Measurements from ENCODE around the gene FRZB.
"Not testable (repeated sequence)": the region's sequence is repeated elsewhere in the genome, so short reads cannot be mapped to it uniquely, and the experiment has no call there.

The FRZB gene

GRCh38 chr2:182866461-182867406 lies at the start of gene FRZB:
Gene FRZB (minus strand): TSS chr2:182866637. CDS start chr2:182866552, 85 bp downstream.
- no peak for DNase-seq

GRCh38 chr2:182915369-182916326 lies 49.2 kb upstream of the FRZB start:
- DNase-seq: no peak

DNA sequence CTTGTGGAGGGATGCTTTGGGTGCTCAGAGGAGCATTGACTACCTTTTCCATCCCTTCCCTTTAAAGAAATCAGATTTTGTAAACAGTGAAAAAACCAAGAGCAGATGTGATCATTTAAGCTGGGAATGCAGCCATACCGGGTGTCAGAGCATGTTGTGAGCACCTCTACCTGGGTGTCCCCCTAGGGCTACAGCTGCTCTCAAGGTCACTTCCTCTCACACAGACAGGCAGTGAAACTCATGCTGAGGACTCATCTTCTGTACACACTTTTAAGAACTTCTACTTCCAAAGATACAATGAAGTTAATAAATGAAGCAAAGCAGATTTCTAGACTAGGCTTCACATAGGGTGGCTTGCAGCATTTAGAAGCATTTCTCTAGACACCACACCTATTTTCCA lies 48.4 kb upstream of the FRZB start:
- DNase-seq: no peak

DNA sequence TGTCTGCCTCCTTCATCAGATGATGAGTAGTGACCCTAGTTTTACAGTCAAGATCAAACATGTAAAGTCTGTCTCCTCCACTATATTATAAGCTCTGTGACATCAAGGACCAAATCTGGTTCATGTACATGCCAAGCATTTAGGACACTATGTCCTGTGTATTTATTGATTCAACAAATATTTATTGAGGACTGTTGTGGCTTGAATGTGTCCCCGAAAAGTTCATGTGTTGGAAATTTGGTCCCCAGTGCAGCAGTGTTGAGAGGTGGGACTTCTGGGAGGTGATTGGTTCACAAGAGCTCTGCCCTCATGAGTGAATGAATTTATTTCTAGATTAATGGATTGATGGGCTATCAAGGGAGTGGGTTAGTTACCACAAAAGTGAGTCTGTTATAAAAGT lies 46.6 kb upstream of the FRZB start:
- no peak for DNase-seq

GRCh38 chr2:182912518-182912915 lies 46.1 kb upstream of the FRZB start:
- no peak for DNase-seq

DNA sequence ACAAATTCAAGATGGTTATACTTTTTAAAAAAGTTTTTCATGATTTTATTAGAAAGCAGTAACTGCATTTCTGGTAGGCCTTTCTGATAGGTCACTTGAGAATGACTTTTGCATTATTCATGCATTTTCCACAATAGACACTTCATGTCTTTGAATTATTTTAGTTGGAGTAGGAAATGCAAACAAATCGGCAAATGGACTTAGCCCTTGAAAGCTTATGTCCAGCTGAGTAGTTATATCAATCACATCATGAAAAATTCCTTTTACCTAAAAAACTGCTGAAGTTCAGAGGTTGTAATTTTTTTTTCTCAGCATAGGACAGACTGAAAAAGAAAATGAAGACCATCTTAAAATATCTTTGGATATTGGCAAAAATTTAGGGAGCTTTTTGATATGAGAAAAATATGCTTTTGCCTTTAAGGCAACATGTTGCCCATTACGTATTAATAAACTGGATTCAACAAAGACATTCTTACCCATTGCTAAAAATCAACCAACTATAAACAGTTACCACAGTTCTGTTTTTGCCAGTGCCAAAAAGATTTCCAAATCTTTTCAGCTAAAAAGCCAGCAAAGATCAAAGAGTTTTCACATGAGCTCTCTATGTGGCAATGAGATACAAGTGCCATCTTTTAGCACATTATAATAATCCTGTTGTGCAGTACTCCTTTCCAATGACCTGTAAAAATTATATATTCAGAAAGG lies 45.5 kb upstream of the FRZB start:
- no peak for DNase-seq

DNA sequence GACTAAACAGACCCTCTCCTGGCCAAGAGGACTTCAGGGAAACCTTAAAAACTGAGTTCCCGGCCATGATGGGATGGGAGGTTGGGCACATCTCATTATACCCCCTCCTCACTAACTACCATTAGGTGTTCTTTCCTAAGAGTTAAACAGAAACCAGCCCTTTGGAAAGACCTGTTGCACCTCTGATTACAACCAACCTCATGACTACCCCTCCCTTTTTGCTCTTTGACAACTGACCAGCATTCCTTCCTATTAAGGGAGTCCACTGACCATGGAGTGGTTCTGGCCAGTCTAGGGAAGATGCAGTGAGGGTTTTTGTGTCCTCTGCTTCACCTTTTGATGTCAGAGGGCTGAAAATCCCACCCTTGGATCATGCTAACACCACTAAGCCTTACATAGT lies 44.5 kb upstream of the FRZB start:
- DNase-seq: no peak

GRCh38 chr2:182907081-182907830 lies 40.8 kb upstream of the FRZB start:
- no peak for DNase-seq

- DNase-seq: no peak
These were observed 40.0 kb upstream of the FRZB start for GRCh38 chr2:182906454-182906853.

DNA sequence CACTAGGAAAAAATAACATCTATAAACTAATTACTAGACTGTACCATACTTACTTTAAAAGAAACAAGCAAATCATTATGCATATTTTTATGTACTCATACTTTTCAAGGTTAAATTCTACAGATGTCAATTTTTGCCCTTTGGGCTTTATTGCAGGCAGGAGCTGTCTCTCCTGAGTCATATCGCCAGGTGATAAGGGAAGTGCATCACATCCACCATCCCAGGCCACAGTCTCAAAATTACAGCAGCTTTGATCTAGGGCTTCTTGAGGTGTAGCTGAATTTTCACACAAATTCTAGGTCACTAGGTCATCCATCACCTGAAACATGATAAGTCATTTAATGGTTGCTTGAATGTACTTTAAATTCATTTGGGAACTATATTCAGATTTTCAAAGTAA lies 38.4 kb upstream of the FRZB start:
- DNase-seq: no peak

DNA sequence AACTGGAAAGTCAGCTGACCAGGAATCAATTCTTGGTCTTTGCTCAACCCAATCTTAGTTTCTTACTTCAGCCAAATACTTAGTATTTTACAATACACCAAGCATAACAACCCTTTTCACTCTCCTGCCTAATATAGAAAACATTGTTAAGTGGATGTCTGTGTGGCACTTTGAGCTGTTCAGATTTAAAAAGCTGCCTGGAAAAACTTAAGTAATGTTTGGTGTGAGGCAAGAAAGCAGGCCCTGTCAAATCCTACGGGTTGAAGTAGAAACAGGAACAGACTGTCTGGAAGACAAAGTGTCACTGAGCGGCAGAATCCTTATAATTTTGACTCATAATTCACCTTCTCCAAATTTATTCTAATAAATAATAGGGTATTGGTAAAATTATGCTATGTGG lies 37.1 kb upstream of the FRZB start:
- DNase-seq: no peak

- no peak for DNase-seq
These were observed 35.3 kb upstream of the FRZB start for GRCh38 chr2:182901748-182902147.

GRCh38 chr2:182898718-182899117 lies 32.3 kb upstream of the FRZB start:
- no peak for DNase-seq

- no peak for DNase-seq
These were observed 30.7 kb upstream of the FRZB start for GRCh38 chr2:182897137-182897536.

DNA sequence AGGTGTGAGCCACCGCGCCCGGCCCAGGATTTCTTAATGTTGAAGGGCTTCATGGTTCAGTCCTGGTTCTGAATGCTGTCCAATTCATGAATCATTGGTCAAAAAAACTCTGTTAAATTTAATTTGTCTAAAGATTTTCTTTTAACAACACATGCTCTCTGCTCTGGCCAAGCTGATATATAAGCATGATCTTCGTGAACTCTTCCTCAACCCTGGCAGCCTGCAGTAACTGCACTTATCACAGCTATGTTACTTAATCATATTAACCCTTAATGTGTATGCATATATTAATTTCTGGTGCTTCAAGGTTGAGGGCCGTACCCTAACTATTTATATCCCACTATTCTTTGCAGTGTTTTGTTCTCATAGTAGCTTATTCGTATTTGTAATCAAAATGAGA lies 29.4 kb upstream of the FRZB start:
- DNase-seq: no peak

GRCh38 chr2:182895169-182895568 lies 28.7 kb upstream of the FRZB start:
- no peak for DNase-seq

DNA sequence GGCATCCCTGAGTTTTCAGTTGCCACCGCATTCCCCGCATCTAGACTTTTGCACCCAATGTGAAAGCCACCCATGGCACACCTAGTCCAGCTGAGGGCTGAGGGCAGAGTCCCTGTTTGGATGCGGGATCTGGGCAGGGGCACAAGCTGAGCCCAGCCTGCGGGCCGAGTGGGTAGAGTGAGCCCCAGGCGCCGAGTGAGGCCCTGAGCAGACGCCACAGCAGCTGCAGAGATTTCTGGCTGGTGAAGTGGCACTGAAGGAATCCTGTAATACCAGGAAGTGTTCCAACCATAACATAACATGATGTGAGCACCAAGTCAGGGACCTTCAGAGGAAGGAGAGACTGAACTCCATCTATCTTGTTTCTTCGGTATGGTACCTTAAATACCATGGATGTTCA lies 27.7 kb upstream of the FRZB start:
- DNase-seq: no peak

- no peak for DNase-seq
These were observed 27.2 kb upstream of the FRZB start for GRCh38 chr2:182893666-182894065.

DNA sequence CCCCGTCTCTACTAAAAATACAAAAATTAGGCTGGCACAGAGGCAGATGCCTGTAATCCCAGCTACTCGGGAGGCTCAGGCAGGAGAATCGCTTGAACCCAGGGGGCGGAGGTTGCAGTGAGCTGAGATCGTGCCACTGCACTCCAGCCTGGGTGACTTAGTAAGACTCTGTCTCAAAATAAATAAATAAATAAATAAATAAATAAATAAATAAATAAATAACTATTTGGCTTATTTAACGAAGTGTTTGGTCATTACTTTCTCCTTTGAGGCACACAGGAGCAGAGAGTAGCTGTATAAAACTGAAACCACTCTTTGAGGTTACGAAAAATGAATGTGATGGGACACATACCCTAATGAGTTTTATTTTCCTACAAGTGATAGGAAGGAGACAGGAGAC lies 26.6 kb upstream of the FRZB start:
- not testable (repeated sequence) for DNase-seq

- DNase-seq: no peak
These were observed 25.2 kb upstream of the FRZB start for GRCh38 chr2:182891611-182892010.

DNA sequence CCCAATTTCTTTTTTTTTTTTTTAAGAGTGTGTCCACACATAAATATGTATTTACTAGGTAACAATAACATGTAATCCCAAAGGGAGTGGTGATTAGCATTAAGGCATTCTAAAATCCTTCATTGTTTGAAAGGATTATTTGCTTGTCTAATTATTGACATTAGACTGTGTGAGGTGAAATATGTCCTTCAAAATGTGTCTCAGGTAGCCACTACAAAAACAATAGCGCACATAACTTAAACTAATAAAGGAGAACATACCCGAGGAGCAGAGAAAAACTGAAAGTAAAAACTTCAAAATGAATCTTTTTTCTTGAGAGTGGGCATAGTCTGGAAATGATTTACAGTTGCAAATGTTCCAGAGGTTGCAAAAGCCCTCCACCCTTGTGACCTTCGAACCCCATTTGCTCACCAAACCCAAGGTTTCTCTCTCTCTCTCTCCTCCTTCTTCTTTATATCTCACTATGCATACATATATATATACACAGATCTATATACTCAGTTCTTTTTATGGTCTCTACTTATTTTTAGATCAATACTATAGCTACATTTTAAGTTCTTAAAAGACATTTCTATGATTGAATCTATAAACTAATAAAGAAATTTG lies 24.4 kb upstream of the FRZB start:
- DNase-seq: no peak

GRCh38 chr2:182890305-182890704 lies 23.9 kb upstream of the FRZB start:
- DNase-seq: no peak

Measured in stimulated activated CD8-positive, alpha-beta memory T cell treated with anti-CD3 and anti-CD28 coated beads, Interleukin-4, amount 100 ng/mL, for 48 hours (primary cell).